Nephron progenitor cell (in vitro differentiated cells): ENCODE results near the gene TBCD.

Experiments used
- DNase-seq: peaks from one replicate; pipeline ENCODE4 v3.0.0; 2021
- H3K27ac Mint-ChIP-seq: 2 replicates; pipeline ENCODE4 v1.8.0; 2021; ENCODE audit warnings: mild to moderate bottlenecking, moderate library complexity, mixed read lengths
- H3K27me3 Mint-ChIP-seq: 2 replicates; pipeline ENCODE4 v1.8.0; 2021; ENCODE audit warnings: mild to moderate bottlenecking, low read depth, mixed read lengths; ENCODE audit not compliant: poor library complexity
- H3K36me3 Mint-ChIP-seq: 2 replicates; pipeline ENCODE4 v1.8.0; 2021; ENCODE audit warnings: low read depth, mixed read lengths
- H3K4me1 Mint-ChIP-seq: 2 replicates; pipeline ENCODE4 v1.8.0; 2021; ENCODE audit warnings: mixed read lengths
- H3K4me3 Mint-ChIP-seq: 2 replicates; pipeline ENCODE4 v1.8.0; 2021; ENCODE audit warnings: mild to moderate bottlenecking, moderate library complexity, mixed read lengths
- H3K9me3 Mint-ChIP-seq: 2 replicates; pipeline ENCODE4 v1.8.0; 2021; ENCODE audit warnings: mild to moderate bottlenecking, moderate library complexity, mixed read lengths
- TF ChIP-seq, protein P1 (sequence below): fragments of 200-600 bp; sonication (generic); IDR thresholded peaks from 2 replicates; pipeline ENCODE4 v1.5.0; 2021; ENCODE audit warnings: antibody characterized with exemption

The TBCD gene

DNA sequence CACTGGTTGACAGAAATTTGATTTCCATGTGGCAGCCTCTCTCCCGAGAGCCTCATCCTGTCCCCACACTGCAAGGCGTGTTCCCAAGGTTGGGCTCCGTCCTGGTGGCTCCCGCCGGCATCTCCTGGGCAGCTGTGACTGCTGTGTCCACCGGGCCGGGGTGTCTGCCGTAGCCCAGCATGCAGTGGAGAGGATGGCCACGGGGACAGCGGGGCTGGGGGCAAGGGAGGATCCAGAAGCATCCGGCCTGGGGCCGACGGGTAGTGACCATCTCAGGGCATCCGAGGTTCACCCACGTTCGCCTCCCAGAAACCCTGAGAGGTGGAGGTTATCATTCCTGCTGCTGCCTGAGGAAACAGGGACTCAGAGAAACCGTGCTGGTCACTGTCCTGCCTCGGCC, 46.1 kb upstream of the TBCD start:
- no peak for DNase-seq
- H3K4me3 Mint-ChIP-seq = no peak overlapping the region
- H3K4me1 Mint-ChIP-seq = peaks cover 28% of the 10 kb centered on the region
- TF ChIP-seq, protein P1, sequence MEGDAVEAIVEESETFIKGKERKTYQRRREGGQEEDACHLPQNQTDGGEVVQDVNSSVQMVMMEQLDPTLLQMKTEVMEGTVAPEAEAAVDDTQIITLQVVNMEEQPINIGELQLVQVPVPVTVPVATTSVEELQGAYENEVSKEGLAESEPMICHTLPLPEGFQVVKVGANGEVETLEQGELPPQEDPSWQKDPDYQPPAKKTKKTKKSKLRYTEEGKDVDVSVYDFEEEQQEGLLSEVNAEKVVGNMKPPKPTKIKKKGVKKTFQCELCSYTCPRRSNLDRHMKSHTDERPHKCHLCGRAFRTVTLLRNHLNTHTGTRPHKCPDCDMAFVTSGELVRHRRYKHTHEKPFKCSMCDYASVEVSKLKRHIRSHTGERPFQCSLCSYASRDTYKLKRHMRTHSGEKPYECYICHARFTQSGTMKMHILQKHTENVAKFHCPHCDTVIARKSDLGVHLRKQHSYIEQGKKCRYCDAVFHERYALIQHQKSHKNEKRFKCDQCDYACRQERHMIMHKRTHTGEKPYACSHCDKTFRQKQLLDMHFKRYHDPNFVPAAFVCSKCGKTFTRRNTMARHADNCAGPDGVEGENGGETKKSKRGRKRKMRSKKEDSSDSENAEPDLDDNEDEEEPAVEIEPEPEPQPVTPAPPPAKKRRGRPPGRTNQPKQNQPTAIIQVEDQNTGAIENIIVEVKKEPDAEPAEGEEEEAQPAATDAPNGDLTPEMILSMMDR = no peak
- no peaks in the 10 kb centered on the region for H3K36me3 Mint-ChIP-seq
- H3K9me3 Mint-ChIP-seq = no peaks in the 10 kb centered on the region
- no peak overlapping the region for H3K27ac Mint-ChIP-seq
- peaks cover 22% of the 10 kb centered on the region for H3K27me3 Mint-ChIP-seq

DNA sequence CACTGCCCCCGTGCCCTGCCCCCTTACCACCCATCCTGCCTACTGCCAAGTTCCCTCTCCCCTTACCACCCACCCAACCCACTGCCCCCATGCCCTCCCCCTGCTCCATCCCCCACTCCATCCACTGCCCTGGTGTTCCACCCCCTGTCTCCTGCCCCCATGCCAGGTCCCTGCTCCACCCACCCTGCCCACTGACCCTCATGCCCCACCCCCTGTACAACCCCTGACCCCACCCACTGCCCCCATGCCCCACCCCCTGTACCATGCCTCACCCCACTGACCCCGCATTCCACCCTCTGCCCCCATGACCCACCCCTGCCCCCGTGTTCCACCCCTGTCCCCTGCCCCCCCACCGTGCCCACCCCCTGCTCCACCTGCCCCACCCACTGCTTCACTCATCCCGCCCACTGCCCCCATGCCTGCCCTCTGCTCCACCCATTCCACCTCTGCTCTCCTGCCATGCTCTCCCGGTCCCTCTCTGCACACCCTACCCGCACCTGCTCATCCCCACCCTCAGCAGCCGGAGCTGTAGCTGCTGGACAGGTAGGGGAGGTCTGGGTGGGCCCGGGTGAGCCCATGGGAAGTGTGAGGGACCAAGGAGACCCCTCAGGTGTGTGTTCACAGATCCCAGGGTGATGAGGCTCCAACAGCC, 42.7 kb upstream of the TBCD start:
- H3K27ac Mint-ChIP-seq = no peak overlapping the region
- no peak overlapping the region for H3K4me3 Mint-ChIP-seq
- TF ChIP-seq, protein P1 = no peak
- H3K27me3 Mint-ChIP-seq = peaks cover 18% of the 10 kb centered on the region
- no peaks in the 10 kb centered on the region for H3K36me3 Mint-ChIP-seq
- H3K4me1 Mint-ChIP-seq = peaks cover 22% of the 10 kb centered on the region
- DNase-seq = no peak
- H3K9me3 Mint-ChIP-seq = no peaks in the 10 kb centered on the region

DNA sequence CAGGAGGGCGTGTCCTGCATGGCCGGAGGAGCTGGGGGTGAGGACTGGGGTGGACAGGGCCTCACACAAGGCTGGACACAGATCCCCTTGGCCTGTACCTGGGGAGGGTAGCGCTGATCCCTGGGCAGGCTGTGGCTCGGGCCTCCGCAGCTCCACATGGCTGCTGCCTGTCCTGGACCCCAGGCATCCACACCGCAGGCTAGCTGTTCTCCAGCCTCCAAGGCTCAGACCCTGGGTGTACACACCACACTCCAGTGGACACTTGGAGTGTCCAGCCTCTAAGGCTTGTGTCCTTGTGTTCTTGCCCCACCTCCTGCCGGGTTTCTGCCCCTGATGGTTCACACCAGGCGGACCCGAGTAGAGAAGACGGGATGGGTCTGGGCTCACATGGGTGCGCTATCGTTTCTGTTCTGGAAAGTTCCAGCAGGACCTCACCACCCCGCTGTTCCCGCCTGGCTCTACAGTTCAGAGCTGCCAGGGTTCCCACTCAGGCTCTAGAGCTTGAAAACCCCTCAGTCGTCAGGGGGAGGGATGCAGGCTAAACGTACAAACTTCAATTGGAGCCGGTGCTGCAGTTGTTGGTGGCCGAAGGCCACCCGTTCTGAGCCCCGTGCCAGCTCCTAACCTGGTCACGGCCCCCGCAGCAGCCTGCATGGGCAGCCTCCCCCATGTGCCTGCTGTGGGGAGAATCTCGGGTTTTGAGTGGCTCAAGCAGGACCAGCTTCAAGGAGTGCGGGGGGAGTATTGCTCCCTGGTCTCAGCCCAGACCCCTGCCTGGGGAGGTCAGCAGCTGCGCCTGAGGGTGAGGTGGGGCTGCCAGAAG, 42.0 kb upstream of the TBCD start:
- DNase-seq = no peak
- no peaks in the 10 kb centered on the region for H3K9me3 Mint-ChIP-seq
- no peak overlapping the region for H3K27ac Mint-ChIP-seq
- H3K4me3 Mint-ChIP-seq = no peak overlapping the region
- H3K4me1 Mint-ChIP-seq = peaks cover 14% of the 10 kb centered on the region
- H3K27me3 Mint-ChIP-seq = peaks cover 17% of the 10 kb centered on the region
- TF ChIP-seq, protein P1 = no peak
- H3K36me3 Mint-ChIP-seq = no peaks in the 10 kb centered on the region

DNA sequence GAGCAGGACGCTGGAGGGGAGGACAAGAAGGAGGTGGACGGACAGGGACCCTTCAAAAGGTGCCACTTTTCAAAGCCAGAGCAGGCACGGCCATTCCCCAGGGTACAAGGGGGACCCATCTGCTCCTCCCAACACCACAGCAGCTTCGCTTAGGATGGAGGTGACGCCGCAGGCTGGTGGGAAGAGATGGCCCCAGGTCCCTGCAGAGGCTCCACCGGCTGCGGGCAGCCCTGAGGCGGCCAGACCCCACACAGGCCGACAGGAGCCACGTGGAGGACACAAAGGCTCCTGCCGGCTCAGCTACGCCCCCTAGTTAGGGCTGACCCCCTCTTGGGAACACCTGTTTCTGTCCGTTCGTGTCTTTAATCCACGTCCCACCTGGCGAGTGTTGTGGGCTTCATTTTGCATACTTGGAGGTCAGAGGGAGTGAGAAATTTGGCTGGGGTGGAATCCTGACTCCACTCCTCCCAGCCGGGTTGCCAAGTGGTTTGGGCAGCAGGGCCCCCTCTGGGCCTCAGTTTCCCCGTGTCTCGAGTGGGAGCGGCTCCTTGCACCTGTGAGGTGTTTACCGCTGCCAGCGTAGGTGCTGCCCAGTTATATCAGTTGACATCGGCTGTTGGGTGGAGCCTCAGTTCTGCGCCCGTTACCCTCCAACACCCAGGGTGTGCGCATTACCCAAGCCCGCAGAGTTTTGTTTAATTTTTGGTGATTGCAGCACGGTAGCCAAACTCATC, 41.2 kb upstream of the TBCD start:
- no peak for DNase-seq
- Mint-ChIP-seq H3K36me3 (no peaks in the 10 kb centered on the region), H3K4me1 (peaks cover 14% of the 10 kb centered on the region), H3K4me3 (no peak overlapping the region), H3K9me3 (no peaks in the 10 kb centered on the region), H3K27ac (no peak overlapping the region), H3K27me3 (peaks cover 20% of the 10 kb centered on the region)
- TF ChIP-seq, protein P1 = no peak

DNA sequence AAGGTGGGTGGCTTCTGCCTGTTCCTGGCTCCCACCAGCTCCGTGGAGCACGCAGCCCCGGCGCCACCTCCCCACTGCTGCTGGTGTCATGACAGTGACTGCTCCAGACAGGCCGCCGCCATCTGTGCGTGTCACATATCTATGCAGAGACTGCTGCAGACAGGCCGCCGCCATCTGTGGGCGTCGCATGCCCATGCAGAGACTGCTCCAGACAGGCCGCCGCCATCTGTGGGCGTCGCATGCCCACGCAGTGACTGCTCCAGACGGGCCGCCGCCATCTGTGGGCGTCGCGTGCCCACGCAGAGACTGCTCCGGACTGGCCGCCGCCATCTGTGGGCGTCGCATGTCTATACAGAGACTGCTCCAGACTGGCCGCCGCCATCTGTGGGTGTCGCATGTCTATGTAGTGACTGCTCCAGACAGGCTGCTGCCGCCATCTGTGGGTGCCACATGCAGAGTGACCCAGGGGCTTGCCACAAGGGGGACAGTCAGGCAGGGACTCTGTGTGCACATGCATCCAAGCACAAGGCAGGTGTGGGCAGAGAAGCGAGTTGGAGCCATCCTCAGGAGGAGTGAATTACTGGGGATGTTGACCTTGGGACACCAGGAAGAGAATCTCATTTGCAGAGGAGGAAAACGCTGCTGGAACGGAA, 38.7 kb upstream of the TBCD start:
- no peaks in the 10 kb centered on the region for H3K9me3 Mint-ChIP-seq
- no peak for DNase-seq
- H3K27me3 Mint-ChIP-seq = peaks cover 15% of the 10 kb centered on the region
- peaks cover 7% of the 10 kb centered on the region for H3K36me3 Mint-ChIP-seq
- H3K4me3 Mint-ChIP-seq = no peak overlapping the region
- H3K27ac Mint-ChIP-seq = no peak overlapping the region
- TF ChIP-seq, protein P1 = no peak
- H3K4me1 Mint-ChIP-seq = peaks cover 24% of the 10 kb centered on the region
